Brain microvascular endothelial cell (primary cell): Measurements from ENCODE around the gene SLC25A33.
A peak's percentile ranks its signal among the peaks of the same experiment; 100 is the strongest.

Experiments used
- DNase-seq: peaks from one replicate; pipeline ENCODE4 v3.0.0-alpha.2; 2020
- H3K27ac ChIP-seq: fragments of 250-450 bp; sonication (Bioruptor Pico); 2 replicates; pipeline ENCODE4 v1.5.1; 2020; ENCODE audit warnings: mild to moderate bottlenecking, moderate library complexity
- H3K27me3 ChIP-seq: fragments of 250-450 bp; sonication (Bioruptor Pico); replicated peaks from 2 replicates; pipeline ENCODE4 v1.5.1; 2020; ENCODE audit warnings: mild to moderate bottlenecking
- H3K36me3 ChIP-seq: fragments of 250-450 bp; sonication (Bioruptor Pico); replicated peaks from 2 replicates; pipeline ENCODE4 v1.5.1; 2020; ENCODE audit warnings: mild to moderate bottlenecking
- H3K4me3 ChIP-seq: 2 replicates; pipeline ENCODE4 v1.5.1; 2011; ENCODE audit warnings: low read depth, mild to moderate bottlenecking, control low read depth, low read length, moderate library complexity
- CTCF ChIP-seq: IDR thresholded peaks from 2 replicates; pipeline ENCODE4 v1.5.1; 2011; ENCODE audit warnings: low read depth, mild to moderate bottlenecking, moderate library complexity, low read length, control low read depth, inconsistent platforms; ENCODE audit errors: missing control alignments
- in situ Hi-C: cut with HindIII; loops from 2 replicates; pipeline ENCODE4 v1.10.0; 2017; ENCODE audit warnings: low sequenced_read_pairs, low pct_ligation_motif_present

The SLC25A33 gene

GRCh38 chr1:9589144-9589718 is 50.0 kb downstream of the SLC25A33 start:
- H3K4me3 ChIP-seq: peak overlapping the region; percentile 60
- in situ Hi-C loops: no loop called here
- H3K27me3 ChIP-seq: no peaks in the 10 kb centered on the region
- peak; percentile 26 for DNase-seq
- peak overlapping the region; percentile 6 for H3K27ac ChIP-seq
- no peak for TF ChIP-seq CTCF
- no peaks in the 10 kb centered on the region for H3K36me3 ChIP-seq

- Histone ChIP-seq H3K4me3 (peak overlapping the region; percentile 60), H3K27me3 (no peaks in the 10 kb centered on the region), H3K27ac (no peak overlapping the region), H3K36me3 (no peaks in the 10 kb centered on the region)
- in situ Hi-C loops: no loop called here
- no peak for TF ChIP-seq CTCF
- DNase-seq: no peak
Measured at GRCh38 chr1:9589719-9590157, 50.5 kb downstream of the SLC25A33 start.

- peak overlapping the region; percentile 60 for H3K4me3 ChIP-seq
- H3K27me3 ChIP-seq: no peaks in the 10 kb centered on the region
- TF ChIP-seq CTCF: no peak
- in situ Hi-C loops: no loop called here
- no peak for DNase-seq
- no peak overlapping the region for H3K27ac ChIP-seq
- no peaks in the 10 kb centered on the region for H3K36me3 ChIP-seq
Measured at GRCh38 chr1:9590201-9590600, 50.9 kb downstream of the SLC25A33 start.

DNA sequence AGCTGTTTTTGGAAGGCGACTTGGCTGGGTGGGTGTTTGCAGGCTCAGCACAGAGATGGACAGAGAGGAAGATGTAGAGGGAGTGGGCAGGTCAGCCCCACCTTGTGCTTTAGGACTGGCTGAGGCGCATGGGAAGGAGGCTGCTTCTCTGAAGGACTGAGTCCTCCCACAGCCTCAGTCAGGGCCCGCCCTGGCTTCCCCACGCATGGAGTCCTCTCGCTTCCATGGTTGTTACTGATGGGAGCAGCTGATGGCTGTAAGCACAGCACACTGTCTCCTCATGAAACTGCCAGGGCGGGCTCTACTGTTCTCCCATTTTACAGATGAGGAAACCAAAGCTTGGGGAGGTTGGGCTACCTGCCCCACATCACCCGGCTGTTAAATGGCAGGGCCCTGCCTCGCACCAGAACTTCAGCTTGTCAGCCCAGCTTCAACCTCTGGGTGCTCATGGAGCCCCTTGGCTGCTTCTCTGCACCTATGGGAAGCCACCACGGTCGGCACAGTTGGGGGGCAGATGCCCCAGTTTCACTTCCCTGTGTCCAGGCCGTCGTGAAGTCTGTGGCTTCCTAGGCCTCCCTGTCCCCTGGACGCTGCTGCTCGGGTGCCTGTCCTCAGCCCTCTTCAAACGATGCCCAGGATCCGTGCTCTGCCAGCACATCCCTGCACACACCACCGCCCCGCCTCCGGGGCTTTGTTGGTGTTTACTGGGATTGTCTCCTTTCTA is 51.8 kb downstream of the SLC25A33 start:
- in situ Hi-C loops: no loop called here
- H3K27ac ChIP-seq: no peak overlapping the region
- TF ChIP-seq CTCF: no peak
- DNase-seq: no peak
- H3K4me3 ChIP-seq: no peak overlapping the region
- no peaks in the 10 kb centered on the region for H3K27me3 ChIP-seq
- no peaks in the 10 kb centered on the region for H3K36me3 ChIP-seq

GRCh38 chr1:9591669-9592509 is 52.6 kb downstream of the SLC25A33 start:
- no peak overlapping the region for H3K27ac ChIP-seq
- DNase-seq: no peak
- no peaks in the 10 kb centered on the region for H3K27me3 ChIP-seq
- in situ Hi-C loops: no loop called here
- no peak overlapping the region for H3K4me3 ChIP-seq
- TF ChIP-seq CTCF: no peak
- no peaks in the 10 kb centered on the region for H3K36me3 ChIP-seq
